ENCODE results near the gene CACUL1.
"Not testable (repeated sequence)": the region's sequence is repeated elsewhere in the genome, so short reads cannot be mapped to it uniquely, and the experiment has no call there.

CACUL1 gene

DNA sequence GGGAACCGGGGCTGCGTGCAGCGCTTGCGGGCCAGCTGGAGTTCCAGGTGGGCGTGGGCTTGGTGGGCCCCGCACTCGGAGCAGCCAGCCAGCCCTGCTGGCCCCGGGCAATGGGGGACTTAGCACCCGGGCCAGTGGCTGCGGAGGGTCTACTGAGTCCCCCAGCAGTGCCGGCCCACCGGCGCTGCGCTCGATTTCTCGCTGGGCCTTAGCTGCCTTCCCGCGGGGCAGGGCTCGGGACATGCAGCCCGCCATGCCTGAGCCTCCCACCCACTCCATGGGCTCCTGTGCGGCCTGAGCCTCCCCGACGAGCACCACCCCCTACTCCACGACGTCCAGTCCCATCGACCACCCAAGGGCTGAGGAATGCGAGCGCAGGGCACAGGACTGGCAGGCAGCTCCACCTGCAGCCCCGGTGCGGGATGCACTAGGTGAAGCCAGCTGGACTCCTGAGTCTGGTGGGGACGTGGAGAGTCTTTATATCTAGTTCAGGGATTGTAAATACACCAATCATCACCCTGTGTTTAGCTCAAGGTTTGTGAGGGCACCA, 28.2 kb upstream of the CACUL1 start:
- not testable (repeated sequence) for H2AFZ ChIP-seq (ENCODE audit: low read depth, low read length); H3K4me1 ChIP-seq (ENCODE audit: insufficient read depth, low read length); H3K27me3 ChIP-seq (ENCODE audit: insufficient read depth, low read length); H3K36me3 ChIP-seq (ENCODE audit: insufficient read depth, low read length); H3K4me3 ChIP-seq (ENCODE audit: low read length); H3K9me3 ChIP-seq (ENCODE audit: low read length)

DNA sequence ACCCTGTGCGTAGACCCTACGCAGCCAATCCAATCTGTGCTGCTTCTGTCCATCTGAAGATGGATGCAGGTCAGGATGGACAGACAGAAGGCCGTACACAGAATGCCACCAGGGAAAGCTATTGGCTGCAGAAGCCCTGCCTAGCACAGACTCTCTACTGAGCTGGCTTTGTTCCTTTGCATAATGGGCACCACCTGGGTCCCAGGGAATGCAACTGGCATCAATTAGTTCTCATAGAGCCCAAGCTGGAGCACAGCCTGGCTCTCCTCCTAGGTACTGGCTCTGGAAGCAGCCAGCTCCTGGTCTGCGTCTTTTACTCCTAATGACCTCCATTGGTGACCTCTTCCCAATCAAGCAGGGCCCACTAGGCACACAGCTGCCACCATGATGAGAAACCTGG, 26.8 kb upstream of the CACUL1 start:
- Histone ChIP-seq H2AFZ (ENCODE audit: low read depth, low read length) (no peak overlapping the region), H3K4me1 (ENCODE audit: insufficient read depth, low read length) (no peaks in the 10 kb centered on the region), H3K36me3 (ENCODE audit: insufficient read depth, low read length) (no peaks in the 10 kb centered on the region), H3K27me3 (ENCODE audit: insufficient read depth, low read length) (no peaks in the 10 kb centered on the region), H3K4me3 (ENCODE audit: low read length) (no peak overlapping the region), H3K9me3 (ENCODE audit: low read length) (no peaks in the 10 kb centered on the region)

DNA sequence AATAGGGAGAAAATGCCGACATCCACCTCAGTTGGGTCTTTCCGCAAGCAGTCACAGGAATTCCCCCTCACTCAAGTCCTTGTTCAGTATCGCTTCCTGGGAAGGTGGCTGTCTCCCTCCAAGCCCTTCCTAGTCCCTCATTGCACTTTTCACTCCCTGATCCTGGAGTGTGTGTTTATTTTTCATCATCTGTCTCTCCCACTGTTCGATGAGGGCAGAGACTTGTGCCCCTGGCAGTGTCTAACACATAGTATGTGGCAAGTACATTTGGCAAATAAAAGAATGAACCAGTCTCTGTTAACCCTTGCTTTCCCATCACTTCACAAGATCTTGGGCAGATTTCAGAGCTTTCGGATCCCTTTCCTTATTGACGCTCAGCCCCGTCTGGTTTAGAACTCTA, 24.0 kb upstream of the CACUL1 start:
- Histone ChIP-seq H3K4me3 (ENCODE audit: low read length) (no peak overlapping the region), H2AFZ (ENCODE audit: low read depth, low read length) (no peak overlapping the region), H3K27me3 (ENCODE audit: insufficient read depth, low read length) (no peaks in the 10 kb centered on the region), H3K9me3 (ENCODE audit: low read length) (no peaks in the 10 kb centered on the region), H3K36me3 (ENCODE audit: insufficient read depth, low read length) (no peaks in the 10 kb centered on the region), H3K4me1 (ENCODE audit: insufficient read depth, low read length) (no peaks in the 10 kb centered on the region)

DNA sequence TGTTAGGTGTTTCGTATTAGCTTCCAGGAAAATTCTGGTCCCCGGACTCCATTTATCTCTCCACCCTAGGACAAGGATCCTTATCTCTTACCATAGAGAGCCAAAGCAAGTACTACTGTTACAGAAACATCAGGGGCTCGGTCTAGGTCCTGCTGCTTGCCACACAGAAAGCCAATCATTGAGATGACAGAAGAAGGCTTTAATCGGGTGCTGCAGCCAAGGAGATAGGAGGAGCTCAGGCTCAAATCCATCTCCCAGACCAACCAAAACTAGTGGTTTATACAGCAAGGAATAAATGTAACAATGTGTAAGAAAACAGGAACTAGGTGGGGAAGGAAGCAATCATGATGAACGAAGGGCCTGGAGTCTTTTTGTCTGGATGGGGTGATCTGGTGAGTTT, 22.2 kb upstream of the CACUL1 start:
- no peak overlapping the region for H3K4me3 ChIP-seq (ENCODE audit: low read length)
- no peaks in the 10 kb centered on the region for H3K4me1 ChIP-seq (ENCODE audit: insufficient read depth, low read length)
- H2AFZ ChIP-seq (ENCODE audit: low read depth, low read length), result no peak overlapping the region
- no peaks in the 10 kb centered on the region for H3K27me3 ChIP-seq (ENCODE audit: insufficient read depth, low read length)
- H3K9me3 ChIP-seq (ENCODE audit: low read length), result no peaks in the 10 kb centered on the region
- H3K36me3 ChIP-seq (ENCODE audit: insufficient read depth, low read length), result no peaks in the 10 kb centered on the region

DNA sequence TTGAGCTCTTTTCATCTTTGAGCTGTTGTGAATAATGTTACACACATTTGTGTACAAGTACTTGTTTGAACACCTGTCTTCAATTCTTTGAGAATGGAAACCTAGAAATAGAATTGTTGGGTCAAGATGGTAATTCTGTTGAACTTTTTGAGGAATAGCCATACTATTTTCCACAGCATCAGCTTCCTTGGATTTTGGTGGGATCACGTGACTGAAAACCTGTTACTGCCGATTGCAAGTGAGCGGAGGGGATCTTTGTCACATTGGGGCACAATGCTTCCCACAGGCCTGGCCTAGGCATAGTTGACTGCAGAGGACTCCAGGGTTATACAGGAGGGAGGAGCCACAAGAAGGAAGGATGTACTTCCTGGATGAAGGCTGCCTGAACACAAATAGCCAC, 21.3 kb upstream of the CACUL1 start:
- no peak overlapping the region for H3K4me3 ChIP-seq (ENCODE audit: low read length)
- H2AFZ ChIP-seq (ENCODE audit: low read depth, low read length), result no peak overlapping the region
- H3K9me3 ChIP-seq (ENCODE audit: low read length), result no peaks in the 10 kb centered on the region
- no peaks in the 10 kb centered on the region for H3K27me3 ChIP-seq (ENCODE audit: insufficient read depth, low read length)
- no peaks in the 10 kb centered on the region for H3K4me1 ChIP-seq (ENCODE audit: insufficient read depth, low read length)
- H3K36me3 ChIP-seq (ENCODE audit: insufficient read depth, low read length), result no peaks in the 10 kb centered on the region

DNA sequence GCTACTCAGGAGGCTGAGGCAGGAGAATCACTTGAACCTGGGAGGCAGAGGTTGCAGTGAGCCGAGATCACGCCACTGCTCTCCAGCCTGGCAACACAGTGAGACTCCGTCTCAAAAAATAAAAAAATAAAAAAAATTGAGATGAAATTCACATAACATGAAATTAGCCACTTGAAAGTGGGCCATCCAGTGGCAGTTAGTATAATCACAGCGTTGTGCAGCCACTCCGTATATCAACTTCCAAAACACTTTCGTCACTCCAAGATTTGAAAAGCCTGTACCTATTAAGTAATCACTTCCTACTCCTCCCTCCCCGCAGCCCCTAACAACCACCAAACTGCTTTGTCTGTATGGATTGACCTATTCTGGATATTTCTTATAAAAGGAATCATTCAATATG, 20.7 kb upstream of the CACUL1 start:
- no peak overlapping the region for H2AFZ ChIP-seq (ENCODE audit: low read depth, low read length)
- no peaks in the 10 kb centered on the region for H3K36me3 ChIP-seq (ENCODE audit: insufficient read depth, low read length)
- no peaks in the 10 kb centered on the region for H3K4me1 ChIP-seq (ENCODE audit: insufficient read depth, low read length)
- H3K4me3 ChIP-seq (ENCODE audit: low read length), result no peak overlapping the region
- H3K27me3 ChIP-seq (ENCODE audit: insufficient read depth, low read length), result no peaks in the 10 kb centered on the region
- H3K9me3 ChIP-seq (ENCODE audit: low read length), result no peaks in the 10 kb centered on the region

DNA sequence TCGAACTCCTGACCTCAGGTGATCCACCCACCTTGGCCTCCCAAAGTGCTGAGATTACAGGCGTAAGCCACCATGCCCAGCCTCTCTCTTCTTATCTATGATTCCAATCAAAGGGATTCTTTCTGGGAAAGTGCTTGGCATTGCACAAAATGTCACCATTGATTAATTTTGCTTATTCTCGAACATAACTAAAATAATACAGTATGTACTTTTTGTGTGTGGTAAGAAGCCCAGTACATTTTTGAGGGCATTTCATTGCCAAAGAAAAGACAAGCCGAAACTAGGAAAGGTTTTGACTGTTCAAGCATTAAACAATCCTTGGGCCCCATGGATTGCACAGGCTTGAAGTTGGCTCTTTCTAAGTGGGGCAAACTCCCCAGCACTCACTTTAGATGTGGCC, 18.3 kb upstream of the CACUL1 start:
- no peak overlapping the region for H3K4me3 ChIP-seq (ENCODE audit: low read length)

DNA sequence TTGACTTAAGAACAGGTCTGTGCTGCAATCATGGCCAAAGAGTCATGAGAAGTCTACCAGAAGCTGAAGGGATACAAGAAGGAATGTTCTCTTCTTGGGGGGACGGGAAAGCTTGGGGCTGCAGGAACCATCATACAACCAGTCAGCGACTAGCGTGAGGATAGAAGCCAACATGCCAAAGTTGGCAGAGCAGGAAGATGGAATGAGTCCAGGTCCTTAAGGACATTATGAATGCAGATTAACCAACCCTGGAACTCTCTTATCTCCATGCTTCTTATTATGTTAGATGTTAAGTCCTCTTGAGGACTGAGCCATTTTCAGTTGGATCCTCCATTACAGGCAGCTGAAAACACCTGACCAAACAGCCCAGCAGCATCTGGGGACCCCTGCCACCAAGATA, 17.2 kb upstream of the CACUL1 start:
- no peaks in the 10 kb centered on the region for H3K4me1 ChIP-seq (ENCODE audit: insufficient read depth, low read length)
- H3K36me3 ChIP-seq (ENCODE audit: insufficient read depth, low read length), result no peaks in the 10 kb centered on the region
- H3K27me3 ChIP-seq (ENCODE audit: insufficient read depth, low read length), result no peaks in the 10 kb centered on the region
- no peaks in the 10 kb centered on the region for H3K9me3 ChIP-seq (ENCODE audit: low read length)
- no peak overlapping the region for H2AFZ ChIP-seq (ENCODE audit: low read depth, low read length)
- H3K4me3 ChIP-seq (ENCODE audit: low read length), result no peak overlapping the region

More for the DNA sequence above, 18.3 kb upstream of the CACUL1 start:
- no peaks in the 10 kb centered on the region for H3K9me3 ChIP-seq (ENCODE audit: low read length)
- H3K36me3 ChIP-seq (ENCODE audit: insufficient read depth, low read length), result no peaks in the 10 kb centered on the region
- no peaks in the 10 kb centered on the region for H3K4me1 ChIP-seq (ENCODE audit: insufficient read depth, low read length)
- no peaks in the 10 kb centered on the region for H3K27me3 ChIP-seq (ENCODE audit: insufficient read depth, low read length)
- H2AFZ ChIP-seq (ENCODE audit: low read depth, low read length), result no peak overlapping the region

DNA sequence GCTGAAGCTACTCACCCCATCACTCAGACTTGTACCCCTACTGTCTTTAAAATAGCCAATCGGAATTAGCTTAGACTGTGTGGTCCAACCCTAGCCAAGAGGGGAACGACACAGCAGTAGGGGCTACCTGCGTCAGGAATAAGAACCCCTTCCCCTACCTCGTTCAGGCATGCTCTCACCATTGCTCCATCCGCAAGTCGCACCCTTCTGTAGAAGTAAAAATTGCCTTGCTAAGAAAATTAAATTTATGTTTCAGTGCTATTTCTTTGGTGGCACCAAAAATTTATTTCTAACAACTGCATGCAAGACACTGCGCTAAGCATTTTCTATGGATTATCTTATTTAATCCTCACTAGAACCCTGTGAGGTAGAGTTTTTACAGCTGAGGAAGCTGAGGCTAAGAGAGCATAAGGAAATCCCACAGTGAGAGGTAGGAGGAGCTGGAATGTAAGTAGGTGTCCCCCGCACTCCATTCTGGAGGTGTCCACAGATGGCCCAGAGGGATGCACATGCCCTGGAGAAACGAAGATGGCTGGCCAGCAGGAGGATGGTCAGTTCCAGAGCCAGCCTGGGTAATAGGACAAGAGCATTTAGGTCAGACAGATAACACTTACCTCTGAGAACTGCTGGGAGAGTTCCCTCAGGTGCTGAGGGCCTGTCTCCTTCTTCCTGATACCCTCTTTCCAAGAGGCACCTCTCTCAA, 15.3 kb upstream of the CACUL1 start:
- no peaks in the 10 kb centered on the region for H3K4me1 ChIP-seq (ENCODE audit: insufficient read depth, low read length)
- no peak overlapping the region for H3K4me3 ChIP-seq (ENCODE audit: low read length)
- no peaks in the 10 kb centered on the region for H3K27me3 ChIP-seq (ENCODE audit: insufficient read depth, low read length)
- no peaks in the 10 kb centered on the region for H3K36me3 ChIP-seq (ENCODE audit: insufficient read depth, low read length)
- no peak overlapping the region for H2AFZ ChIP-seq (ENCODE audit: low read depth, low read length)
- H3K9me3 ChIP-seq (ENCODE audit: low read length), result no peaks in the 10 kb centered on the region

DNA sequence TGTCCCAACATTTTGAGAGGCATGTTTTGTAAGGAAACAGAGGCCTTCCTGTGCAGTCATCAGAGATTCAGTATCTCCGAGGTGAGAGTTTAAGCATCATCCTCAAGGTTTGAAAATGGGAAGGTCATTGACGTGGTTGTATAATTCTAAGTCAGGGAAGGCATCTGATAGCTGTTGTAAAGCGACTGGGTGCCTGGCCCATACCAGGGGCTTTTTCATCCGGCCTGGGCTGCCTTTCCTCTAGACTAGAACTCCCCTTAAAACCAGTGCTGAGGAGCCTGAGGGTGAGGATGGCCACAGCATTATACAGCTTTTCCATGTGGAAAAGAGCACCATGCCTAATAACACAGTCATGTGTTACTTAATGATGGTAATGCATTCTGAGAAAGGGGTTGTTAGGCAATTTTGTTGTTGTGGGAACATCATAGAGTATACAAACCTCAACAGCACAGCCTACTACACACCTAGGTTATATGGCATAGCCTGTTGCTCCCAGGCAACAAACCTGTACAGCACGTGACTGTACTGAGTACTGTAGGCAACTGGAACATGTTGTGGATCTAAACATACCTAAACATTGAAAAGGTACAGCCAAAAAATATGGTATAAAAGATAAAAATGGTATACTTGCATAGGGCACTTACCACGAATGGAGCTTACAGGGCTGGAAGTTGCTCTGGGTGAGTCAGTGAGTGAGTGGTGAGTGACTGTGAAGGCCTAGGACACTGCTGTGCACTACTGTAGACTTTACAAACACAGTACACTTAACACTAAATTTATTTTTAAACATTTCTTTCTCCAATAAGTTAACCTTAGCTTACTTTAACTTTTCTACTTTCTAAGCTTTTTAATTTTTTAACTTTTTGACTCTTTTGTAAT, 13.5 kb upstream of the CACUL1 start:
- Histone ChIP-seq H3K36me3 (ENCODE audit: insufficient read depth, low read length) (no peaks in the 10 kb centered on the region), H3K4me1 (ENCODE audit: insufficient read depth, low read length) (no peaks in the 10 kb centered on the region), H3K9me3 (ENCODE audit: low read length) (no peaks in the 10 kb centered on the region), H2AFZ (ENCODE audit: low read depth, low read length) (no peak overlapping the region), H3K4me3 (ENCODE audit: low read length) (no peak overlapping the region), H3K27me3 (ENCODE audit: insufficient read depth, low read length) (no peaks in the 10 kb centered on the region)

DNA sequence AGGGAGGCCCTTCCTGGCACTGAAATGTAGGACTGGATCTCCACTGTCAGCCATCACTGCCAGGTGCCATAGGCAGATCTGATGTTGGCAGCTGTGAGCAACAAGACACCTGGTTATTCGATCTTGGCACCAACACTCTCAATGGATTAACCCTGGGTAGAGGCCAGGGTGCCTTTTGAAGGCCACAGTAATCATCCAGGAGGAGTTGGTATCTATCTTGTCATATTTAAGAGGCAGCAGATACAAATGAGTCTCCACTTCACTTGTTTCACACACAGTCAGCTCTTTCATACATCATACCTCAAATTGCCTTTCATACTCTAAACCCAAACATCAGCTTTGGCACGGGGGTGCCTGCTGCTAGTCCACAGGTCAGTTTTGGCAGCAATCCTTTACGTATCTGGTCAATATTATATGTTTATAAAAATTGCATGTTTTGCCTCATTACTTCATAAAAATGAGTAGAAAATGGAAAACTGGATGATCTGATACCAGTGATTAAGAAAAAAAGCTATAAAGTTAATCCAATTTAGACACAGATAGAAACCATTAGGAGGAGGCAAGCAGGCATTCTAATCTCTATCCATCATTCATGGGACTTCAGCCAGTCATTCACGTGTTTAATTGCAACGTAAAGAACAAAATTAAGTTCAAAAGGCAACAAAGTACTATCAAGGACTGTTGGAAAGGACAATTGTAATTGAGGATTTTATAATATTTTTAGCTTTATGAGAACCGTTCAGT, 12.7 kb upstream of the CACUL1 start:
- no peak overlapping the region for H2AFZ ChIP-seq (ENCODE audit: low read depth, low read length)
- no peaks in the 10 kb centered on the region for H3K9me3 ChIP-seq (ENCODE audit: low read length)
- H3K36me3 ChIP-seq (ENCODE audit: insufficient read depth, low read length), result no peaks in the 10 kb centered on the region
- H3K4me1 ChIP-seq (ENCODE audit: insufficient read depth, low read length), result no peaks in the 10 kb centered on the region
- H3K4me3 ChIP-seq (ENCODE audit: low read length), result no peak overlapping the region
- no peaks in the 10 kb centered on the region for H3K27me3 ChIP-seq (ENCODE audit: insufficient read depth, low read length)

DNA sequence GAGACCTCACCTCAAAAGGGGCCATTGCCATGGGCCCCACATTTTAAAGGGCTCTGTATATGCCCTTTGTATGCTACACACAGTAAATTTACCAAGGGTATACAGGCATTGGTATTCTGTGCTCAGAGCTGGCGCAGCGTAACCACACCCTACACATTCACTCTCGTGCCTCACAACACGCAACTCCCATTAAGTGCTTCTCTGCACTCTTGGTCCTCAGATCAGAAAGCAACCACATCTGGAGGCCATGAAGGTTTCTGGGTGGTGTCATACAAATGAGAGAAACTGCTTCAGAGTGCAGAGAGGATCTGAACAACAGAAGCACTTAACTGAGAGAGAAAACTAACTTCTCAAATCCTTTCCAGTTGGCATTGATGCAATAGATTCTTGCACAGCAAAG, 9.4 kb upstream of the CACUL1 start:
- Histone ChIP-seq H2AFZ (ENCODE audit: low read depth, low read length) (no peak overlapping the region), H3K9me3 (ENCODE audit: low read length) (no peaks in the 10 kb centered on the region), H3K4me3 (ENCODE audit: low read length) (no peak overlapping the region), H3K36me3 (ENCODE audit: insufficient read depth, low read length) (no peaks in the 10 kb centered on the region), H3K27me3 (ENCODE audit: insufficient read depth, low read length) (peaks cover 8% of the 10 kb centered on the region), H3K4me1 (ENCODE audit: insufficient read depth, low read length) (no peaks in the 10 kb centered on the region)

Data from neuron (in vitro differentiated cells).